H1 (cell line): ENCODE measurements around the gene ARL5C. TPM values are rescaled to one million over a fixed set of nuclear protein-coding genes. Genes with fewer than 3 reads are reported as not detected.

Source experiments
- CTCF ChIA-PET: fragments of 300-600 bp; sonication (Branson Sonifier 250); formaldehyde crosslinking; loops from one replicate; lab custom pipeline; 2021; ENCODE audit not compliant: partially characterized antibody; lab: Charles Lee
- POLR2A ChIA-PET: fragments of 300-600 bp; sonication (Branson Sonifier 250); formaldehyde crosslinking; loops from one replicate; lab custom pipeline; 2021; ENCODE audit warnings: inconsistent platforms; ENCODE audit not compliant: partially characterized antibody; lab: Charles Lee
- DNase-seq, 2 experiments: peaks; one replicate each; pipeline versions ENCODE4 v3.0.0 to v3.0.0-alpha.2; 2010 to 2022; ENCODE audit warnings: low spot score in 2 of 2, low read depth in 1 of 2, mixed read lengths in 1 of 2
- FAIRE-seq: peaks from 2 replicates; lab custom pipeline; 2011; peaks lifted over from hg19 to GRCh38; lab: Jason Lieb, UNC
- H2AFZ ChIP-seq: 2 replicates; pipeline ENCODE4 v1.8.1; 2012; ENCODE audit warnings: low read length, inconsistent platforms
- H2AK5ac ChIP-seq: 2 replicates; pipeline ENCODE4 v1.6.1; 2013; ENCODE audit warnings: low read depth, low read length
- H2BK120ac ChIP-seq: replicated peaks from 2 replicates; pipeline ENCODE3; 2013; ENCODE audit warnings: low read depth, low read length, inconsistent platforms
- H2BK12ac ChIP-seq: 2 replicates; pipeline ENCODE4 v1.6.1; 2013; ENCODE audit warnings: low read depth, low read length
- H2BK15ac ChIP-seq: 2 replicates; pipeline ENCODE4 v1.6.1; 2013; ENCODE audit warnings: low read length
- H2BK20ac ChIP-seq: 2 replicates; pipeline ENCODE4 v1.6.1; 2013; ENCODE audit warnings: low read length
- H2BK5ac ChIP-seq: 2 replicates; pipeline ENCODE4 v1.6.1; 2013; ENCODE audit warnings: low read depth, low read length
- H3K14ac ChIP-seq: 2 replicates; pipeline ENCODE4 v1.6.1; 2013; ENCODE audit warnings: inconsistent platforms; ENCODE audit not compliant: insufficient read length
- H3K18ac ChIP-seq: 2 replicates; pipeline ENCODE4 v1.6.1; 2013; ENCODE audit warnings: low read length; ENCODE audit errors: extremely low read depth
- H3K23ac ChIP-seq: 2 replicates; pipeline ENCODE4 v1.6.1; 2013; ENCODE audit warnings: inconsistent platforms; ENCODE audit not compliant: insufficient read length
- H3K23me2 ChIP-seq: 2 replicates; pipeline ENCODE4 v1.6.1; 2013; ENCODE audit warnings: low read depth, low read length
- H3K27ac ChIP-seq: 2 replicates; pipeline ENCODE4 v1.6.1; 2011; ENCODE audit warnings: low read depth, low read length, inconsistent platforms
- H3K27me3 ChIP-seq, 4 experiments: replicated peaks in 1 of 4; 1 replicate in 1 of 4; 2 replicates in 3 of 4; pipeline versions ENCODE4 v1.6.1 to v1.8.1; 2011 to 2013; ENCODE audit warnings: low read length in 3 of 4, mild to moderate bottlenecking in 3 of 4, inconsistent platforms in 2 of 4, mixed read lengths in 2 of 4, moderate library complexity in 1 of 4; ENCODE audit not compliant: control insufficient read depth in 3 of 4, insufficient read depth in 3 of 4; ENCODE audit errors: extremely low read depth in 1 of 4
- H3K36me3 ChIP-seq, 4 experiments: 2 replicates each; pipeline versions ENCODE4 v1.6.1 to v1.8.1; 2011 to 2013; ENCODE audit warnings: mild to moderate bottlenecking in 4 of 4, low read length in 3 of 4, moderate library complexity in 2 of 4, control low read depth in 1 of 4, inconsistent platforms in 1 of 4; ENCODE audit not compliant: insufficient read depth in 4 of 4, control insufficient read depth in 2 of 4
- H3K4ac ChIP-seq: replicated peaks from 2 replicates; pipeline ENCODE3; 2013; ENCODE audit warnings: low read length, low read depth, mixed read lengths, inconsistent platforms; ENCODE audit not compliant: insufficient read length
- H3K4me1 ChIP-seq, 4 experiments: replicated peaks in 1 of 4; 1 replicate in 1 of 4; 2 replicates in 3 of 4; pipeline versions ENCODE4 v1.6.1 to v1.8.1; 2011 to 2013; ENCODE audit warnings: low read length in 3 of 4, inconsistent platforms in 2 of 4, mixed read lengths in 1 of 4; ENCODE audit not compliant: insufficient read depth in 4 of 4, control insufficient read depth in 3 of 4
- H3K4me2 ChIP-seq, 2 experiments: 2 replicates each; pipeline versions ENCODE4 v1.6.1 to v1.8.1; 2011 to 2013; ENCODE audit warnings: low read depth in 2 of 2, low read length in 2 of 2, control low read depth in 1 of 2, inconsistent platforms in 1 of 2, mild to moderate bottlenecking in 1 of 2; ENCODE audit not compliant: insufficient read depth in 1 of 2
- H3K4me3 ChIP-seq, 4 experiments: fragments of 200-600, 300-600 bp in 1 of 4; sonication (generic), shearing (Covaris generic), sonication (Bioruptor Twin) in 1 of 4; 2 replicates each; pipeline versions ENCODE4 v1.5.1 to v1.8.1; 2011 to 2016; ENCODE audit warnings: low read length in 4 of 4, low read depth in 3 of 4, control low read depth in 2 of 4, inconsistent platforms in 2 of 4, mild to moderate bottlenecking in 2 of 4, mixed read lengths in 1 of 4, moderate library complexity in 1 of 4; ENCODE audit not compliant: insufficient read depth in 2 of 4; ENCODE audit errors: extremely low read depth in 1 of 4
- H3K56ac ChIP-seq: replicated peaks from 2 replicates; pipeline ENCODE3; 2013; ENCODE audit warnings: low read depth, mild to moderate bottlenecking, mixed read lengths, low read length, inconsistent platforms; ENCODE audit not compliant: insufficient read length
- H3K79me1 ChIP-seq: 2 replicates; pipeline ENCODE4 v1.6.1; 2013; ENCODE audit warnings: low read depth, low read length, control low read depth
- H3K79me2 ChIP-seq, 2 experiments: 2 replicates each; pipeline versions ENCODE4 v1.6.1 to v1.8.1; 2012 to 2013; ENCODE audit warnings: low read length in 2 of 2, mild to moderate bottlenecking in 2 of 2, inconsistent platforms in 1 of 2; ENCODE audit not compliant: insufficient read depth in 2 of 2, control insufficient read depth in 1 of 2
- H3K9ac ChIP-seq, 4 experiments: replicated peaks in 1 of 4; 1 replicate in 1 of 4; 2 replicates in 3 of 4; pipeline versions ENCODE4 v1.6.1 to v1.8.1; 2011 to 2013; ENCODE audit warnings: low read depth in 3 of 4, low read length in 3 of 4, control low read depth in 2 of 4, mild to moderate bottlenecking in 2 of 4, moderate library complexity in 2 of 4, inconsistent platforms in 1 of 4; ENCODE audit errors: extremely low read depth in 1 of 4
- H3K9me3 ChIP-seq, 2 experiments: 2 replicates each; pipeline versions ENCODE4 v1.6.1 to v1.8.1; 2012 to 2013; ENCODE audit warnings: mild to moderate bottlenecking in 2 of 2, moderate library complexity in 2 of 2, control low read depth in 1 of 2, inconsistent platforms in 1 of 2, low read depth in 1 of 2, low read length in 1 of 2, mixed read lengths in 1 of 2; ENCODE audit not compliant: insufficient read depth in 2 of 2
- H4K20me1 ChIP-seq, 2 experiments: replicated peaks in 1 of 2; 2 replicates each; pipeline versions ENCODE3 to v1.8.1; 2011 to 2013; ENCODE audit warnings: inconsistent platforms in 2 of 2, low read length in 2 of 2, mild to moderate bottlenecking in 1 of 2; ENCODE audit not compliant: insufficient read depth in 2 of 2, control insufficient read depth in 1 of 2
- H4K5ac ChIP-seq: 2 replicates; pipeline ENCODE4 v1.6.1; 2013; ENCODE audit warnings: low read length, low read depth, mixed read lengths, inconsistent platforms; ENCODE audit not compliant: insufficient read length
- H4K8ac ChIP-seq: 2 replicates; pipeline ENCODE4 v1.8.0; 2013; ENCODE audit warnings: mild to moderate bottlenecking, moderate library complexity, low read length, inconsistent platforms; ENCODE audit not compliant: insufficient read depth; ENCODE audit errors: extremely low read depth
- H4K91ac ChIP-seq: replicated peaks from 2 replicates; pipeline ENCODE3; 2013; ENCODE audit warnings: low read length, mixed read lengths, inconsistent platforms; ENCODE audit not compliant: insufficient read length
- CHD1 ChIP-seq: IDR thresholded peaks from 2 replicates; pipeline ENCODE4 v1.6.1; 2012; ENCODE audit warnings: low read depth, low read length, improper control_type of control experiment
- CTCF ChIP-seq, 3 experiments: IDR thresholded peaks; 1 replicate in 2 of 3; 2 replicates in 1 of 3; pipeline versions ENCODE4 v1.5.1 to v1.6.1; 2011; ENCODE audit warnings: low read length in 3 of 3, mild to moderate bottlenecking in 3 of 3, inconsistent platforms in 2 of 3, low read depth in 1 of 3, moderate library complexity in 1 of 3; ENCODE audit not compliant: insufficient read depth in 1 of 3; ENCODE audit errors: control extremely low read depth in 1 of 3
- POU5F1 ChIP-seq: IDR thresholded peaks from 2 replicates; pipeline ENCODE4 v1.6.1; 2011; ENCODE audit warnings: low read depth, mild to moderate bottlenecking, low read length, moderate library complexity
- RNF2 ChIP-seq: fragments of 200-900, 300-1000 bp; sonication (generic); IDR thresholded peaks from 2 replicates; pipeline ENCODE4 v1.7.1; 2016; ENCODE audit warnings: borderline replicate concordance, low read depth, mild to moderate bottlenecking, antibody characterized with exemption, low read length; ENCODE audit not compliant: poor library complexity, severe bottlenecking; ENCODE audit errors: missing control alignments
- SIN3A ChIP-seq, 2 experiments: IDR thresholded peaks in 1 of 2; conservative IDR thresholded peaks in 1 of 2; 2 replicates each; pipeline ENCODE4 v1.6.1; 2011 to 2012; ENCODE audit warnings: low read length in 2 of 2, improper control_type of control experiment in 1 of 2, low read depth in 1 of 2, mild to moderate bottlenecking in 1 of 2
- SP1 ChIP-seq: IDR thresholded peaks from 2 replicates; pipeline ENCODE4 v1.6.1; 2011; ENCODE audit warnings: low read depth, low read length
- SUZ12 ChIP-seq: fragments of 200-600 bp; sonication (generic); IDR thresholded peaks from 2 replicates; pipeline ENCODE4 v1.6.1; 2012; ENCODE audit warnings: mild to moderate bottlenecking, inconsistent platforms, low read length, moderate library complexity, mixed read lengths
- USF2 ChIP-seq: IDR thresholded peaks from 2 replicates; pipeline ENCODE4 v1.6.1; 2011; ENCODE audit warnings: low read length, improper control_type of control experiment
- ZNF274 ChIP-seq: IDR thresholded peaks from 2 replicates; pipeline ENCODE4 v1.7.0; 2012; ENCODE audit warnings: low read length, borderline replicate concordance; ENCODE audit errors: extremely low read depth
- WGBS, 2 experiments: shearing (Covaris generic) in 1 of 2; methylation state at CpG; one replicate each; pipeline versions ENCODE4 v1.1.6 to v1.1.7; 2013 to 2015; ENCODE audit warnings: low lambda C conversion rate in 2 of 2, mixed read lengths in 2 of 2, inconsistent platforms in 1 of 2, low coverage in 1 of 2, missing lambda C conversion rate in 1 of 2; ENCODE audit not compliant: insufficient replicate concordance in 2 of 2, insufficient coverage in 1 of 2, insufficient read length in 1 of 2; ENCODE audit errors: extremely low coverage in 1 of 2, missing lambda C conversion rate in 1 of 2; 5-methylcytosine and 5-hydroxymethylcytosine counted together
- polyA plus RNA-seq, 7 experiments: library from polyadenylated mRNA; depleted of rRNA in 3 of 7; stranded (reverse) in 5 of 7; unstranded in 2 of 7; fragments of >200 nt in 5 of 7; fragments of 200-250 nt in 2 of 7; gene quantifications; 1 replicate in 5 of 7; 2 replicates in 1 of 7; 4 replicates in 1 of 7; pipeline versions ENCODE4 v1.2.1 to v1.2.3, GENCODE V29; 2011 to 2013; ENCODE audit warnings: missing spikeins in 2 of 7, mixed read lengths in 2 of 7
- total RNA-seq: library from RNA; stranded (reverse); fragmentation: NEBNext Ultra II Directional; extraction: Animal tissue kit (Norgen Biotek cat#: 25700); gene quantifications from 2 replicates; pipeline ENCODE4 v1.2.1, GENCODE V29; 2021

ARL5C gene
- total and polyA plus RNA-seq, 2 of the 8 experiments (the other 6 are each of a cell fraction or from before 2014, with no cell fraction given) = not detected

- Histone ChIP-seq H3K18ac (no peak overlapping the region), H3K36me3 (no peaks in the 10 kb centered on the region), H2BK20ac (no peak overlapping the region), H3K9me3 (no peaks in the 10 kb centered on the region), H3K79me1 (no peaks in the 10 kb centered on the region), H2BK12ac (no peak overlapping the region), H4K5ac (no peak overlapping the region), H2BK5ac (no peak overlapping the region), H3K23me2 (peaks cover 25% of the 10 kb centered on the region), H3K56ac (no peak overlapping the region), H3K4me3 (no peak overlapping the region), H3K14ac (no peak overlapping the region), H3K27me3 (peaks cover 2 to 10% (median 8%) of the 10 kb centered on the region in 4 experiments), H3K4me2 (no peak overlapping the region), H4K91ac (no peak overlapping the region), H2BK15ac (no peak overlapping the region), H3K9ac (no peak overlapping the region), H2AFZ (no peak overlapping the region; the same call in 1 of the 2 replicates), H4K20me1 (no peaks in the 10 kb centered on the region), H4K8ac (no peak overlapping the region), H2AK5ac (no peak overlapping the region), H3K23ac (no peak overlapping the region), H3K4me1 (peaks cover 0 to 10% (median 4%) of the 10 kb centered on the region in 4 experiments; a peak in 4 of 7 replicates), H3K79me2 (no peaks in the 10 kb centered on the region), H3K27ac (no peak overlapping the region), H2BK120ac (no peak overlapping the region), H3K4ac (no peak overlapping the region)
- DNase-seq (no peak), FAIRE-seq (no peak)
- POLR2A ChIA-PET = interaction anchor here (1.0 to 2.6 kb wide), 3 partner anchors 9 to 46 kb away, joined by 3 to 11 read pairs (median 4); partner anchors contain the start of gene ARL5C
- WGBS, 2 experiments = 67% methylated on average over 2 of the region's 2 CpGs; no CpG with 5 or more reads in 1 of the 2 experiments
- CTCF ChIA-PET = interaction anchor here (1.0 to 4.7 kb wide), 6 partner anchors 9 to 288 kb away, joined by 3 to 67 read pairs (median 6); partner anchors contain the start of gene ARL5C
- TF ChIP-seq CHD1 = no peak
- TF ChIP-seq POU5F1 = no peak
- no peak for TF ChIP-seq ZNF274
- no peak for TF ChIP-seq CTCF (IDR thresholded peaks at IDR 0.05; ENCODE audit: control extremely low read depth in 1 of 3, insufficient read depth in 1 of 3, low read depth in 1 of 3, low read length in 3 of 3)
- no peak for TF ChIP-seq SIN3A (conservative IDR thresholded peaks at IDR 0.05 in 1 of 2, IDR thresholded peaks at IDR 0.05 in 1 of 2; ENCODE audit: low read depth in 1 of 2, low read length in 2 of 2)
- TF ChIP-seq RNF2 = no peak
- no peak for TF ChIP-seq SP1
- no peak for TF ChIP-seq USF2
- no peak for TF ChIP-seq SUZ12
Measured at GRCh38 chr17:39155654-39156053, 10.3 kb downstream of the ARL5C start.
